Stomach (tissue), 9 donors: Measurements from ENCODE around the gene TTBK2. TPM values are rescaled to one million over a fixed set of nuclear protein-coding genes. Genes with fewer than 3 reads are reported as not detected.

Experiments
- DNase-seq, 2 donors: peaks; one replicate each; pipeline versions ENCODE4 v3.0.0 to v3.0.0-alpha.2; 2013 to 2019
- H3K27ac ChIP-seq, 5 donors: fragments of 200-600 bp in 4 of 5; sonication (generic) in 4 of 5; one replicate each; pipeline ENCODE4 v1.5.1; 2013 to 2019; ENCODE audit warnings: mild to moderate bottlenecking in 1 of 5, moderate library complexity in 1 of 5
- H3K27me3 ChIP-seq, 3 donors: fragments of 200-600 bp; sonication (generic); one replicate each; pipeline ENCODE4 v1.5.1; 2017 to 2019; ENCODE audit warnings: mixed run types in 1 of 3
- H3K36me3 ChIP-seq, 4 donors: fragments of 200-600 bp; sonication (generic); 1 replicate in 3 of 4; 2 replicates in 1 of 4; pipeline ENCODE4 v1.5.1; 2016 to 2019
- H3K4me1 ChIP-seq, 4 donors: fragments of 200-600 bp; sonication (generic); one replicate each; pipeline ENCODE4 v1.5.1; 2016 to 2019
- H3K4me3 ChIP-seq, 4 donors: fragments of 200-600 bp; sonication (generic) in 3 of 4; one replicate each; pipeline ENCODE4 v1.5.1; 2016 to 2019; ENCODE audit warnings: mild to moderate bottlenecking in 1 of 4
- H3K9me3 ChIP-seq, 4 donors: fragments of 200-600 bp; sonication (generic); one replicate each; pipeline ENCODE4 v1.5.1; 2016 to 2019
- CTCF ChIP-seq, 7 experiments: fragments of 450-650 bp in 4 of 7; fragments of 200-600 bp in 3 of 7; sonication (generic) in 3 of 7; IDR thresholded peaks; one replicate each; pipeline ENCODE4 v1.5.1; 2016 to 2019; ENCODE audit warnings: antibody characterized with exemption in 7 of 7, control low read depth in 2 of 7, mild to moderate bottlenecking in 1 of 7
- EP300 ChIP-seq: sonication (generic); formaldehyde crosslinking; IDR thresholded peaks from one replicate; pipeline ENCODE4 v1.6.1; 2017; ENCODE audit warnings: antibody characterized with exemption
- POLR2A ChIP-seq, 4 donors: fragments of 450-650 bp; IDR thresholded peaks; one replicate each; pipeline ENCODE4 v1.6.1; 2016; ENCODE audit warnings: antibody characterized with exemption in 4 of 4, control low read depth in 2 of 4, mild to moderate bottlenecking in 1 of 4, moderate library complexity in 1 of 4
- POLR2AphosphoS5 ChIP-seq, 3 donors: sonication (generic); formaldehyde crosslinking; IDR thresholded peaks; one replicate each; pipeline ENCODE4 v1.6.1; 2016; ENCODE audit warnings: antibody characterized with exemption in 3 of 3
- WGBS, 5 donors: extraction: QIAGEN DNeasy Blood & Tissue Kit in 3 of 5; methylation state at CpG; one replicate each; pipeline versions ENCODE4 v1.1.5 to v1.1.7; 2013 to 2018; 5-methylcytosine and 5-hydroxymethylcytosine counted together
- intact Hi-C: fragments of 100-400 bp; cut with DNase I; formaldehyde crosslinking; loops from one replicate; pipeline ENCODE4 v1.15.1; 2023; ENCODE audit warnings: low total_unique reads
- polyA plus RNA-seq, 3 donors: library from polyadenylated mRNA; stranded (reverse); fragments of 200-250 nt; gene quantifications; one replicate each; pipeline ENCODE4 v1.2.3, GENCODE V29; 2013
- total RNA-seq, 5 donors: library from RNA; depleted of rRNA; stranded (reverse); fragments of >200 nt; gene quantifications; one replicate each; pipeline versions ENCODE4 v1.1.0 to v1.2.3, GENCODE V29; 2014 to 2016
- donor health status: healthy with polysubstance abuse.
- donor health status: Bipolar disorder and iron deficiency.
- donor health status: healthy.

TTBK2 gene
- total and polyA plus RNA-seq, 8 donors = 1.2 to 15.6 (median 7.6) TPM

- Histone ChIP-seq H3K36me3 (peaks cover 0 to 27% (median 20%) of the 10 kb centered on the region in 4 donors), H3K4me3 (no peak overlapping the region), H3K27ac (no peak overlapping the region), H3K9me3 (no peaks in the 10 kb centered on the region), H3K27me3 (no peaks in the 10 kb centered on the region), H3K4me1 (no peaks in the 10 kb centered on the region)
- TF ChIP-seq POLR2AphosphoS5 (IDR thresholded peaks at IDR 0.05) (no peak), EP300 (no peak), POLR2A (IDR thresholded peaks at IDR 0.05) (no peak), CTCF (IDR thresholded peaks at IDR 0.05) (no peak)
- intact Hi-C loops = no loop called here
- no peak for DNase-seq
Measured at GRCh38 chr15:42788725-42789124, 131.9 kb downstream of the TTBK2 start.

DNA sequence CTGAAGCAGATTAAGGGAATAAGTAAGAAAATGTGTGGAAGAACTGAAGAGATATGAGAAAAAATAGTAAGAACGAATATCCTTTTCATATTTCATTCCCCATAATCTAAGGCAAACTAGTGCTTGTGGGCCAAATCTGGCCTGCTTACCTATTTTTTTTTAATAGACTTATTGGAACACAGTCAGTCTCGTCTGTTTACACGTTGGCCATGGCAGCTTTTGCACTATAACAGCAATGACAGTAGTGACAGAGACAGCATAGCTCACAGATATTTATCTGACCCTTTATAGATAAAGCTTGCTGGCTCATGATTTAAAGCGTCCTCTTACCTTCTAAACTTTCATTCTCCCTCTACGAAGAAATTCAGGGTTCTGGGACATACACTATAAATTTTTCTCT is 133.6 kb downstream of the TTBK2 start:
- intact Hi-C loops = no loop called here
- no peak overlapping the region for H3K27ac ChIP-seq
- H3K4me3 ChIP-seq = no peak overlapping the region
- H3K4me1 ChIP-seq = no peaks in the 10 kb centered on the region
- WGBS, 5 donors = 87 to 92% (median 91%) methylated on average over 5 of the region's 5 CpGs
- TF ChIP-seq POLR2AphosphoS5 (IDR thresholded peaks at IDR 0.05) = no peak
- no peak for TF ChIP-seq CTCF (IDR thresholded peaks at IDR 0.05)
- TF ChIP-seq EP300 = no peak
- TF ChIP-seq POLR2A (IDR thresholded peaks at IDR 0.05) = no peak
- no peaks in the 10 kb centered on the region for H3K27me3 ChIP-seq
- no peaks in the 10 kb centered on the region for H3K9me3 ChIP-seq
- H3K36me3 ChIP-seq = peaks cover 0 to 35% (median 31%) of the 10 kb centered on the region in 4 donors
- DNase-seq = no peak

- intact Hi-C loops = no loop called here
- DNase-seq = no peak
- WGBS, 5 donors = 93 to 99% (median 95%) methylated on average over 2 of the region's 2 CpGs
Measured at GRCh38 chr15:42785569-42785968, 135.0 kb downstream of the TTBK2 start.

GRCh38 chr15:42784705-42785104 is 135.9 kb downstream of the TTBK2 start:
- WGBS, 5 donors = 92 to 97% (median 94%) methylated on average over 1 of the region's 1 CpG
- DNase-seq = no peak
- H3K4me1 ChIP-seq = no peaks in the 10 kb centered on the region

More at GRCh38 chr15:42785569-42785968, 135.0 kb downstream of the TTBK2 start:
- no peaks in the 10 kb centered on the region for H3K9me3 ChIP-seq
- no peak overlapping the region for H3K4me3 ChIP-seq
- no peaks in the 10 kb centered on the region for H3K27me3 ChIP-seq
- H3K4me1 ChIP-seq = no peaks in the 10 kb centered on the region
- H3K27ac ChIP-seq = no peak overlapping the region
- no peak for TF ChIP-seq POLR2A (IDR thresholded peaks at IDR 0.05)
- peaks cover 0 to 32% (median 30%) of the 10 kb centered on the region in 4 donors for H3K36me3 ChIP-seq

More at GRCh38 chr15:42784705-42785104, 135.9 kb downstream of the TTBK2 start:
- intact Hi-C loops = no loop called here
- Histone ChIP-seq H3K36me3 (peaks cover 0 to 32% (median 26%) of the 10 kb centered on the region in 4 donors), H3K4me3 (no peak overlapping the region), H3K27me3 (no peaks in the 10 kb centered on the region), H3K27ac (no peak overlapping the region), H3K9me3 (no peaks in the 10 kb centered on the region)
- TF ChIP-seq POLR2AphosphoS5 (IDR thresholded peaks at IDR 0.05) (no peak), POLR2A (IDR thresholded peaks at IDR 0.05) (no peak), CTCF (IDR thresholded peaks at IDR 0.05) (no peak), EP300 (no peak)
